Ishikawa (cell line): ENCODE data around the gene ADGRG3.

Experiments used
- CEBPB ChIP-seq: IDR thresholded peaks from 2 replicates; pipeline ENCODE4 v1.6.1; 2012
- CREB1 ChIP-seq: IDR thresholded peaks from 2 replicates; pipeline ENCODE4 v1.6.1; 2012; ENCODE audit warnings: low read depth
- EGR1 ChIP-seq: IDR thresholded peaks from 2 replicates; pipeline ENCODE4 v1.6.1; 2012
- EP300 ChIP-seq: IDR thresholded peaks from 2 replicates; pipeline ENCODE4 v1.6.1; 2012; ENCODE audit warnings: borderline replicate concordance
- FOXM1 ChIP-seq: IDR thresholded peaks from 2 replicates; pipeline ENCODE4 v1.6.1; 2012; ENCODE audit warnings: low read depth, borderline replicate concordance
- MAX ChIP-seq: IDR thresholded peaks from 2 replicates; pipeline ENCODE4 v1.6.1; 2012
- NFIC ChIP-seq: IDR thresholded peaks from 2 replicates; pipeline ENCODE4 v1.6.1; 2012
- RAD21 ChIP-seq: IDR thresholded peaks from 2 replicates; pipeline ENCODE4 v1.6.1; 2012; ENCODE audit warnings: low read depth
- REST ChIP-seq: IDR thresholded peaks from 2 replicates; pipeline ENCODE4 v1.6.1; 2012; ENCODE audit warnings: low read depth, mild to moderate bottlenecking
- TAF1 ChIP-seq: IDR thresholded peaks from 2 replicates; pipeline ENCODE4 v1.6.1; 2012; ENCODE audit warnings: low read depth, mild to moderate bottlenecking
- TCF12 ChIP-seq: IDR thresholded peaks from 2 replicates; pipeline ENCODE4 v1.6.1; 2012; ENCODE audit warnings: low read depth
- TEAD4 ChIP-seq: IDR thresholded peaks from 2 replicates; pipeline ENCODE4 v1.6.1; 2012
- USF1 ChIP-seq: IDR thresholded peaks from 2 replicates; pipeline ENCODE4 v1.6.1; 2012
- YY1 ChIP-seq: IDR thresholded peaks from 2 replicates; pipeline ENCODE4 v1.6.1; 2012; ENCODE audit warnings: low read depth
- ZBTB7A ChIP-seq: IDR thresholded peaks from 2 replicates; pipeline ENCODE4 v1.6.1; 2012; ENCODE audit warnings: low read depth

ADGRG3 gene

GRCh38 chr16:57672416-57672815, 4.3 kb downstream of the ADGRG3 start:
- TF ChIP-seq USF1 (no peak), CEBPB (no peak), TEAD4 (no peak), NFIC (no peak), EP300 (no peak), REST (no peak), YY1 (no peak), ZBTB7A (no peak), CREB1 (no peak), EGR1 (no peak), RAD21 (no peak), MAX (no peak), FOXM1 (no peak), TAF1 (no peak), TCF12 (no peak)

GRCh38 chr16:57672824-57673223, 4.7 kb downstream of the ADGRG3 start:
- TF ChIP-seq CREB1 (no peak), EGR1 (no peak), TAF1 (no peak), NFIC (no peak), TCF12 (no peak), CEBPB (no peak), YY1 (no peak), TEAD4 (no peak), REST (no peak), MAX (no peak), FOXM1 (no peak), USF1 (no peak), ZBTB7A (no peak), EP300 (no peak), RAD21 (no peak)

DNA sequence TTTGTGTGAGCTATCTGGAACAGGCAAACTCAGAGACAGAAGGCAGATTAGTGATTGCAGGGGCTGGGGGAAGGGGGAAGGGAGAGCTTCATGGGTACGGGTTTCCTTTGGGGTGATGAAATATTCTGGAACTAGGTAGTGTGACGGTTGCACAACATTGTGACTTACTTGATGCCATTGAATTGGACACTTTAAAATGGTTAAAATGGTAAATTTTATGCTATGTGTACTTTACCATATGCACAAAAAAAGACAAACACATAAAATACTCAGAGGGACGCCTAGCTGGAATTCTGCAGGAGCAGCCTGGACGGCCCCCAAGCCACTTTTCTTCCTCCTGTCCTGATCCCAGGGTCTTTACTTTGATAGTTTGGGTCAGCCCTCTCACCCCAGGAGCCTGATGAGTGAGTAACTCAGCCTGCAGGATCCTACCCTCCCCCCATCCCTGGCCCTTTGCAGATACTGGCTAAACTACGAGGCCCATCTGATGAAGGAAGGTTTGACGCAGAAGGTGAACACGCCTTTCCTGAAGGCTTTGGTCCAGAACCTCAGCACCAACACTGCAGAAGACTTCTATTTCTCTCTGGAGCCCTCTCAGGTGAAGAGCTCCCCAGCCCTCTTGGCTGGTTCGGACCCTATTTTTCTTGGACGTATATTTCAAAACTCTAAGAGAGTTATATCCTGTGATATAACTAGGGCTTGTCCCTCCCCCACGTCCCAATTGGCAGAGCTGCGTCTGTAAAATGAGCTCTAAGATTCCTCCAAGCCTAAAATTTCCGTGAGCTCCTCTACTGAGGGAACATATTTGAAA, 7.8 kb downstream of the ADGRG3 start:
- no peak for TF ChIP-seq EP300
- TF ChIP-seq CREB1, result no peak
- TF ChIP-seq TCF12, result no peak
- TF ChIP-seq TAF1, result no peak
- no peak for TF ChIP-seq RAD21
- no peak for TF ChIP-seq MAX
- no peak for TF ChIP-seq FOXM1
- no peak for TF ChIP-seq ZBTB7A
- TF ChIP-seq REST, result no peak
- TF ChIP-seq TEAD4, result no peak
- TF ChIP-seq NFIC, result no peak

- no peak for TF ChIP-seq USF1
- no peak for TF ChIP-seq YY1
- no peak for TF ChIP-seq TCF12
- TF ChIP-seq TEAD4, result no peak
- no peak for TF ChIP-seq REST
- TF ChIP-seq EGR1, result no peak
- no peak for TF ChIP-seq CREB1
- no peak for TF ChIP-seq TAF1
- no peak for TF ChIP-seq NFIC
- no peak for TF ChIP-seq MAX
- TF ChIP-seq FOXM1, result no peak
- no peak for TF ChIP-seq CEBPB
- no peak for TF ChIP-seq EP300
- TF ChIP-seq ZBTB7A, result no peak
- no peak for TF ChIP-seq RAD21
Measured at GRCh38 chr16:57676553-57677085, 8.5 kb downstream of the ADGRG3 start.
